Ovary (tissue), 9 donors: Measurements from ENCODE around the gene OR10A6. TPM values are rescaled to one million over a fixed set of nuclear protein-coding genes. Genes with fewer than 3 reads are reported as not detected.

Source experiments
- DNase-seq, 5 donors: peaks; one replicate each; pipeline ENCODE4 v3.0.0-alpha.2; 2019 to 2020
- H3K27ac ChIP-seq, 2 donors: fragments of 200-600 bp; one replicate each; pipeline versions ENCODE4 v1.5.1 to v1.8.0; 2019 to 2022
- H3K27me3 ChIP-seq: fragments of 200-600 bp; one replicate; pipeline ENCODE4 v1.8.0; 2022
- H3K36me3 ChIP-seq: fragments of 200-600 bp; sonication (generic); one replicate; pipeline ENCODE4 v1.5.1; 2019
- H3K4me1 ChIP-seq: one replicate; pipeline ENCODE4 v1.8.1; 2013; ENCODE audit warnings: mild to moderate bottlenecking, moderate library complexity; ENCODE audit not compliant: insufficient read depth
- H3K4me3 ChIP-seq: fragments of 200-600 bp; sonication (generic); one replicate; pipeline ENCODE4 v1.5.1; 2017
- H3K9me3 ChIP-seq, 2 donors: fragments of 200-600 bp in 1 of 2; sonication (generic) in 1 of 2; one replicate each; pipeline versions ENCODE4 v1.5.1 to v1.8.1; 2013 to 2019; ENCODE audit warnings: mild to moderate bottlenecking in 1 of 2, moderate library complexity in 1 of 2
- EP300 ChIP-seq: sonication (generic); formaldehyde crosslinking; IDR thresholded peaks from one replicate; pipeline ENCODE4 v1.6.1; 2017; ENCODE audit warnings: antibody characterized with exemption
- POLR2A ChIP-seq: fragments of 450-650 bp; IDR thresholded peaks from one replicate; pipeline ENCODE4 v1.6.1; 2017; ENCODE audit warnings: antibody characterized with exemption, mild to moderate bottlenecking, moderate library complexity
- WGBS, 3 donors: extraction: QIAGEN DNeasy Blood & Tissue Kit in 1 of 3; methylation state at CpG; one replicate each; pipeline versions ENCODE4 v1.1.5 to v1.1.7; 2013 to 2017; 5-methylcytosine and 5-hydroxymethylcytosine counted together
- intact Hi-C, 4 donors: fragments of 100-400 bp; cut with DNase I; formaldehyde crosslinking; loops; one replicate each; pipeline versions ENCODE4 v1.11.0 to v1.15.1; 2022 to 2023
- polyA plus RNA-seq, 2 donors: library from polyadenylated mRNA; stranded (reverse); fragments of 200-250 nt in 1 of 2; fragments of 350-450 nt in 1 of 2; fragmentation: Illumina TruSeq in 1 of 2; extraction: RNeasy Lipid Tissue Mini Kit (QIAGEN cat#74804) in 1 of 2; gene quantifications; one replicate each; pipeline ENCODE4 v1.2.3, GENCODE V29; 2013 to 2014
- small RNA-seq: library from RNA; depleted of rRNA; stranded (forward); fragments of <200 nt; gene quantifications from one replicate; pipeline ENCODE3, GENCODE V24; 2016
- total RNA-seq, 7 donors: library from RNA; depleted of rRNA in 2 of 7; stranded (reverse); fragments of >200 nt in 2 of 7; fragmentation: NEBNext Ultra II Directional in 3 of 7; extraction: Animal tissue kit (Norgen Biotek cat#: 25700) in 3 of 7; gene quantifications; one replicate each; pipeline versions ENCODE4 v1.1.0 to v1.2.4, GENCODE V29; 2016 to 2023
- TF ChIP-seq, protein P1 (sequence below), 3 donors: fragments of 450-650 bp in 2 of 3; fragments of 200-600 bp in 1 of 3; IDR thresholded peaks; one replicate each; pipeline versions ENCODE4 v1.5.1 to v1.8.0; 2016 to 2022; ENCODE audit warnings: antibody characterized with exemption in 3 of 3, mild to moderate bottlenecking in 1 of 3
- donor health status: DM: no; HTN: no; CAD: no; lungs with moderate emphysema.
- donor health status: DM: no; HTN: no; CAD: no.
- donor health status: Bipolar disorder and iron deficiency.
- donor health status: DM: yes; HTN: yes; CAD: no.
- donor health status: DM: no; HTN: no; CAD: no.
- donor health status: DM: yes; HTN: yes; CAD: no.

The OR10A6 gene
- total and polyA plus RNA-seq, 9 donors, result not detected

DNA sequence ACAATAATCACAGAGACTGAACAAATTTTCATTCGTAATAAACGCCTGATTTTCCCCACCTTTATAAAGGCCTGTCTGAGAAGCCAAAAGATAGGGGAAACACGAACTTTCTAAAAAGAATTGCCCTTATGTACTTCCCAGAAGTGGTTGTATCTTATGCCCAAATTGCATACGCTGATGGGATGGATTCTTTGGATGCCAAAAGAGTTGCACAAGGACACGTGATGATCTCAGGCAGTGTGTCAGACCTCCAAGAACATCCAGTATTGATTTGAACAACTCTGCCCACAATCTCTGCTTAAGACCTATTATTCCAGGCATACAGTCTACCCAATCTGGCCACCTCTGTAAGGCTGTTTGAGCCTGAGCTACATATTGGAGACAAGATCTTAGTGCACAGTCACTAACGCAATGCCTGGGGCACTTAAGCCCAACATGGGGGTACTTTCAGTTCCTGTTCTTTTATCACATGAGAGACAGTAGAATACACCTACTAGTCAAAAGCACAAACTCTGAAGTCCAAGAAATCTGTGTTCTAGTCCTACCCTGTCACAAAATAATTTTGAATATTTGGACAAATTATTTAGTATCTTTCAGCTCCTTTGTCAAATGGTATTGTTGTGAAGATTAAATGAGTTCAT, 38.9 kb downstream of the OR10A6 start:
- intact Hi-C loops, result loop anchor here in 1 of 4 donors (5.0 kb wide), 1 partner anchor 95 kb away; the partner anchor contains the start of gene EIF3F
- H3K36me3 ChIP-seq, result no peaks in the 10 kb centered on the region
- no peak overlapping the region for H3K4me3 ChIP-seq
- H3K9me3 ChIP-seq, result no peaks in the 10 kb centered on the region
- no peaks in the 10 kb centered on the region for H3K4me1 ChIP-seq
- H3K27me3 ChIP-seq, result no peaks in the 10 kb centered on the region
- 12 to 35% (median 13%) methylated on average over 6 of the region's 6 CpGs for WGBS, 3 donors
- no peak overlapping the region for H3K27ac ChIP-seq
- TF ChIP-seq, protein P1, sequence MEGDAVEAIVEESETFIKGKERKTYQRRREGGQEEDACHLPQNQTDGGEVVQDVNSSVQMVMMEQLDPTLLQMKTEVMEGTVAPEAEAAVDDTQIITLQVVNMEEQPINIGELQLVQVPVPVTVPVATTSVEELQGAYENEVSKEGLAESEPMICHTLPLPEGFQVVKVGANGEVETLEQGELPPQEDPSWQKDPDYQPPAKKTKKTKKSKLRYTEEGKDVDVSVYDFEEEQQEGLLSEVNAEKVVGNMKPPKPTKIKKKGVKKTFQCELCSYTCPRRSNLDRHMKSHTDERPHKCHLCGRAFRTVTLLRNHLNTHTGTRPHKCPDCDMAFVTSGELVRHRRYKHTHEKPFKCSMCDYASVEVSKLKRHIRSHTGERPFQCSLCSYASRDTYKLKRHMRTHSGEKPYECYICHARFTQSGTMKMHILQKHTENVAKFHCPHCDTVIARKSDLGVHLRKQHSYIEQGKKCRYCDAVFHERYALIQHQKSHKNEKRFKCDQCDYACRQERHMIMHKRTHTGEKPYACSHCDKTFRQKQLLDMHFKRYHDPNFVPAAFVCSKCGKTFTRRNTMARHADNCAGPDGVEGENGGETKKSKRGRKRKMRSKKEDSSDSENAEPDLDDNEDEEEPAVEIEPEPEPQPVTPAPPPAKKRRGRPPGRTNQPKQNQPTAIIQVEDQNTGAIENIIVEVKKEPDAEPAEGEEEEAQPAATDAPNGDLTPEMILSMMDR (IDR thresholded peaks at IDR 0.05), result no peak
- TF ChIP-seq POLR2A (no peak), EP300 (no peak)
- no peak for DNase-seq

DNA sequence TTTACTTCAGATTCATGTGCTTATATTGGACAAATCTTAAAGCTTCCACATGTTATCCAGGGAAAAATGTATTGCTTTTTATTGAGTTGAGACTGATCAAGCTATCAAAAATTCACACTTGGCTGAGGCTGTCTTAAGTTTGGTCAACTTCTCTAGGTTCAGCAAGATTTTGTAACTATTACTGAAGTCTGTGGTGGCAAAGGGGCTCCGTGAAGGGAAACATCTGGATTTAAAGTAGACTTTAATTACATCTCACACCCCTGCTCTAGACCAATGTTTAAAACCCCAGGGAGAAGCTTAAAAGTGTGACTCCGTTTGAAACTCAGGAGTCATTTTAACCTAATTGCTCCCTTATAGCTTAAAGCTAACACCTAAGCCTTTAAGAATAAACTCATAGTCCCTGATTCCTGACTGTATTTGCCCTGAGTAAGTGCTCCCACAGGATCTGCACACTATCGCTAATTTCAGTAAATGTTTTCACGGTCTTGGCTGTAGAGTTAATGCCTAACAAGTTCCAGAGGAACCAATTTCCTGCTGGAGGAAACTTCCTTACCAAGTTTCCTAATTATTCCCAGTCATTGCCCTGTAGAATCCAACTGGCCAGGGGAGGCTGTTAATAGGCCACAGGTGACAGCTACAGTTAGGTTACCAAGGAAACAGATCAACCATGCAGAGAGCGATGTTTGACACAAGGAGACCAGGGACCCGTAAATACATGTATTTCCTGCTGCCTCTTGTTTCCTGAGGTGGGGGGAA, 40.5 kb downstream of the OR10A6 start:
- WGBS, 3 donors, result 13 to 21% (median 20%) methylated on average over 6 of the region's 6 CpGs
- H3K36me3 ChIP-seq, result no peaks in the 10 kb centered on the region
- H3K4me1 ChIP-seq, result no peaks in the 10 kb centered on the region
- no peaks in the 10 kb centered on the region for H3K9me3 ChIP-seq
- DNase-seq, result no peak
- intact Hi-C loops, result loop anchor here in 1 of 4 donors (5.0 kb wide), 1 partner anchor 97 kb away; the partner anchor contains the start of gene EIF3F
- no peak overlapping the region for H3K4me3 ChIP-seq
- TF ChIP-seq, protein P1 (IDR thresholded peaks at IDR 0.05), result no peak
- TF ChIP-seq POLR2A (no peak), EP300 (no peak)
- H3K27ac ChIP-seq, result no peak overlapping the region
- no peaks in the 10 kb centered on the region for H3K27me3 ChIP-seq

DNA sequence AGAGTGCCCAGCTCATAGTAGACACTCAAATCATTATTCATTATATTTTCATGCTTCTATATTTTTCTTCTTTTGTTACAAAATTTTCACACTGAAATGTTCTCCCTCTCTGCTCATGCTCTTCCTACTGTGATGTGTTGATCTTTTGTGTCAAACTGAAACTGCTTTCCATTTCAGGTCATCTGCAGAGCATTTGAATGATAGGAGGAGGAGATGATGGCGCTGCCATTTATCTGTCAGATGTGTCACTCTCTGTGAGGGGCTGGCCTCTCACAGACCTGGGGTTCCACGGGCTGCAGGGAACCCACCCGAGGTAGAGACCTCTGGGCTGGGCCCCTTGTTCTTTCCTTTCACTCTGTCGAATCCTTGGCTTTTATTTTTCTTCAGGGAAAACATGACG, 41.1 kb downstream of the OR10A6 start:
- Histone ChIP-seq H3K9me3 (no peaks in the 10 kb centered on the region), H3K4me1 (no peaks in the 10 kb centered on the region), H3K27me3 (no peaks in the 10 kb centered on the region), H3K27ac (no peak overlapping the region), H3K4me3 (no peak overlapping the region), H3K36me3 (no peaks in the 10 kb centered on the region)
- intact Hi-C loops, result loop anchor here in 1 of 4 donors (5.0 kb wide), 1 partner anchor 97 kb away; the partner anchor contains the start of gene EIF3F
- no peak for DNase-seq
- TF ChIP-seq POLR2A (no peak), EP300 (no peak)
- TF ChIP-seq, protein P1 (IDR thresholded peaks at IDR 0.05), result no peak
- 26 to 39% (median 34%) methylated on average over 5 of the region's 5 CpGs for WGBS, 3 donors

DNA sequence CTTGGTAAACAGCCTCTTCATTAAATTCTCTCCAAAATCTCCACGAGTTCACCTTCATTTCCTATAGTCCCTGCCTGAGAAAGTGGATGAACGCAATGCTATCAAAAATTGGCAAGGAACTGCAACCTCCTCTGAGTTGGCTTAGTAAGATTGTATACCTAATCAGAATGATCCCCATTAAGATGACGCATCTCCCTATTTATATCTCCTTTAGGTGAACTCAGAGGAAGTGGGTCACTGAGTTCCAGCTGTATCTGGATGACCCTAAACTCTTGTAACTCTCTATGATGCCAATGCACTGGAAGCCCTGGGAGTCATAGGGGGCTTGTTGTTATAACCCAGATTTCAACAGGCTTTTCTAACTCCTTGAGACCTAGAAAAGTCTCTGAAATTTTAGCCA, 48.2 kb downstream of the OR10A6 start:
- intact Hi-C loops, result no loop called here
- H3K27ac ChIP-seq, result no peak overlapping the region
- no peak overlapping the region for H3K4me3 ChIP-seq
- H3K36me3 ChIP-seq, result no peaks in the 10 kb centered on the region
- TF ChIP-seq EP300 (no peak), POLR2A (no peak)
- TF ChIP-seq, protein P1 (IDR thresholded peaks at IDR 0.05), result no peak
- H3K27me3 ChIP-seq, result no peaks in the 10 kb centered on the region
- DNase-seq, result no peak
- no peaks in the 10 kb centered on the region for H3K4me1 ChIP-seq
- WGBS, 3 donors, result 44 to 65% (median 56%) methylated on average over 3 of the region's 3 CpGs
- H3K9me3 ChIP-seq, result no peaks in the 10 kb centered on the region

Small RNA genes lying within 50 kb of the gene (small RNA-seq; reads per million reads assigned to genes)
- gene COX6CP5 (not detected), gene RNU6-943P (not detected)

Other genes with a start within 250 kb of the OR10A6 start
- under 1 TPM in 2 of 7 donors, not detected in 5; 0.23 to 0.89 TPM for gene OVCH2, start 224.8 kb downstream of the OR10A6 start, total RNA-seq
- not detected for gene OVCH2, start 224.8 kb downstream of the OR10A6 start, polyA plus RNA-seq
- 1 to 10 TPM in 1 of 7 donors, under 1 TPM in 1, not detected in 5; 0.22 to 1.6 TPM for gene OR5P2, start 134.3 kb downstream of the OR10A6 start, total RNA-seq
- not detected for gene OR5P2, start 134.3 kb downstream of the OR10A6 start, polyA plus RNA-seq
- gene OR5P3, start 100.4 kb downstream of the OR10A6 start, total RNA-seq, result 1 to 10 TPM in 1 of 7 donors, under 1 TPM in 1, not detected in 5; 0.27 to 1.7 TPM
- not detected for gene OR5P3, start 100.4 kb downstream of the OR10A6 start, polyA plus RNA-seq
- not detected for gene OR10A3, start 10.4 kb upstream of the OR10A6 start, total RNA-seq
- not detected for gene OR10A3, start 10.4 kb upstream of the OR10A6 start, polyA plus RNA-seq
- not detected for gene NLRP10, start 34.2 kb upstream of the OR10A6 start, total RNA-seq
- gene NLRP10, start 34.2 kb upstream of the OR10A6 start, polyA plus RNA-seq, result not detected
- gene EIF3F, start 56.1 kb upstream of the OR10A6 start, total RNA-seq, result 100 to 1,000 TPM; 235 to 459 (median 309) TPM
- gene EIF3F, start 56.1 kb upstream of the OR10A6 start, polyA plus RNA-seq, result 100 to 1,000 TPM; 497 to 764 TPM
- 10 to 100 TPM; 10.5 to 33.4 (median 25.7) TPM for gene TUB, start 149.9 kb upstream of the OR10A6 start, total RNA-seq
- gene TUB, start 149.9 kb upstream of the OR10A6 start, polyA plus RNA-seq, result 10 to 100 TPM in 1 of 2 donors, 1 to 10 TPM in 1; 7.2 to 15.3 TPM
- 10 to 100 TPM; 21.0 to 31.4 (median 28.8) TPM for gene RIC3, start 237.8 kb upstream of the OR10A6 start, total RNA-seq
- 10 to 100 TPM; 10.6 to 17.7 TPM for gene RIC3, start 237.8 kb upstream of the OR10A6 start, polyA plus RNA-seq